GM12872 (cell line): ENCODE measurements around the gene RAD51B.

Experiments used
- CTCF ChIP-seq: IDR thresholded peaks from 3 replicates; pipeline ENCODE4 v1.5.1; 2011; ENCODE audit warnings: low read depth, mild to moderate bottlenecking, low read length, moderate library complexity; ENCODE audit not compliant: insufficient read depth

RAD51B gene

GRCh38 chr14:67951529-67952135 is 132.1 kb downstream of the RAD51B start:
- TF ChIP-seq CTCF: no peak

- no peak for TF ChIP-seq CTCF
These were observed 132.8 kb downstream of the RAD51B start for GRCh38 chr14:67952381-67952780.

GRCh38 chr14:67952786-67953185 is 133.2 kb downstream of the RAD51B start:
- no peak for TF ChIP-seq CTCF

- no peak for TF ChIP-seq CTCF
These were observed 135.7 kb downstream of the RAD51B start for GRCh38 chr14:67955261-67955660.

- no peak for TF ChIP-seq CTCF
These were observed 138.4 kb downstream of the RAD51B start for GRCh38 chr14:67957946-67958345.

- no peak for TF ChIP-seq CTCF
These were observed 142.1 kb downstream of the RAD51B start for GRCh38 chr14:67961676-67962075.

GRCh38 chr14:67962215-67962644 is 142.7 kb downstream of the RAD51B start:
- no peak for TF ChIP-seq CTCF
